Right atrium auricular region (tissue), 2 donors: Measurements from ENCODE around the gene SNRNP48. TPM values are rescaled to one million over a fixed set of nuclear protein-coding genes. Genes with fewer than 3 reads are reported as not detected.

Source experiments
- DNase-seq: peaks from one replicate; pipeline ENCODE4 v3.0.0-alpha.2; 2019; ENCODE audit warnings: low spot score
- H3K27ac ChIP-seq, 2 donors: fragments of 200-600 bp; sonication (generic); 1 replicate in 1 of 2; 2 replicates in 1 of 2; pipeline ENCODE4 v1.5.1; 2016 to 2019
- H3K27me3 ChIP-seq, 2 donors: fragments of 200-600 bp; sonication (generic); one replicate each; pipeline versions ENCODE4 v1.5.1 to v1.6.0; 2017 to 2019
- H3K36me3 ChIP-seq: fragments of 200-600 bp; sonication (generic); one replicate; pipeline ENCODE4 v1.5.1; 2016
- H3K4me1 ChIP-seq, 2 donors: fragments of 200-600 bp; sonication (generic); one replicate each; pipeline versions ENCODE4 v1.5.1 to v1.6.0; 2017 to 2019
- H3K4me3 ChIP-seq, 2 donors: fragments of 200-600 bp; sonication (generic); 1 replicate in 1 of 2; 2 replicates in 1 of 2; pipeline ENCODE4 v1.5.1; 2017 to 2019; ENCODE audit warnings: mild to moderate bottlenecking in 1 of 2, moderate library complexity in 1 of 2
- H3K9me3 ChIP-seq, 2 donors: fragments of 200-600 bp; sonication (generic); one replicate each; pipeline ENCODE4 v1.5.1; 2019
- total RNA-seq, 2 donors: library from RNA; depleted of rRNA; stranded (reverse); fragments of >200 nt; gene quantifications; one replicate each; pipeline ENCODE4 v1.1.0, GENCODE V29; 2016
- TF ChIP-seq, protein P1 (sequence below), 2 donors: fragments of 200-600 bp; sonication (generic); IDR thresholded peaks; one replicate each; pipeline ENCODE4 v1.5.1; 2019; ENCODE audit warnings: antibody characterized with exemption in 2 of 2

The SNRNP48 gene
- total RNA-seq, 2 donors from 2014 or later: 9.3 to 9.6 TPM

DNA sequence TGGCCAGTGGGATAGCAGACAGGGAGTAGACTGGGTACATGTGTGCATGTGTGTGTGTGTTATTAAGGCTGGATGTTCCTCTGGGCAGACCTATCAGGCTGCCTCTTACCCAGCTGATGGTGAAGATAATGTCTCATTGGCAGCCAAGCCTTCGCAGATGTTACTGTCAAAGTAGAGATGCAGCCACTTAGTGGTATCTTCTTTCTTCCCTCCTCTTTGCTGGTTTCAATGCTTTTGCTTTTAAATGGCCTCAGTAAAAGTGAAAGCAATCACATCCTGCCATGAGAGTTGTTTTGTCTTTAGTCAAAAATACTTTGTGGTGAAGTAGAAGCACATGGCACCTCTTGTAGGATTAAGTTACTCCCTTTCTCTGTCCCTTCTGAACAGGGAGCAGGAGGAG lies 57.5 kb downstream of the SNRNP48 start:
- no peak for DNase-seq
- Histone ChIP-seq H3K27me3 (no peaks in the 10 kb centered on the region), H3K9me3 (no peaks in the 10 kb centered on the region), H3K27ac (no peak overlapping the region), H3K4me1 (no peaks in the 10 kb centered on the region), H3K4me3 (no peak overlapping the region), H3K36me3 (no peaks in the 10 kb centered on the region)
- TF ChIP-seq, protein P1, sequence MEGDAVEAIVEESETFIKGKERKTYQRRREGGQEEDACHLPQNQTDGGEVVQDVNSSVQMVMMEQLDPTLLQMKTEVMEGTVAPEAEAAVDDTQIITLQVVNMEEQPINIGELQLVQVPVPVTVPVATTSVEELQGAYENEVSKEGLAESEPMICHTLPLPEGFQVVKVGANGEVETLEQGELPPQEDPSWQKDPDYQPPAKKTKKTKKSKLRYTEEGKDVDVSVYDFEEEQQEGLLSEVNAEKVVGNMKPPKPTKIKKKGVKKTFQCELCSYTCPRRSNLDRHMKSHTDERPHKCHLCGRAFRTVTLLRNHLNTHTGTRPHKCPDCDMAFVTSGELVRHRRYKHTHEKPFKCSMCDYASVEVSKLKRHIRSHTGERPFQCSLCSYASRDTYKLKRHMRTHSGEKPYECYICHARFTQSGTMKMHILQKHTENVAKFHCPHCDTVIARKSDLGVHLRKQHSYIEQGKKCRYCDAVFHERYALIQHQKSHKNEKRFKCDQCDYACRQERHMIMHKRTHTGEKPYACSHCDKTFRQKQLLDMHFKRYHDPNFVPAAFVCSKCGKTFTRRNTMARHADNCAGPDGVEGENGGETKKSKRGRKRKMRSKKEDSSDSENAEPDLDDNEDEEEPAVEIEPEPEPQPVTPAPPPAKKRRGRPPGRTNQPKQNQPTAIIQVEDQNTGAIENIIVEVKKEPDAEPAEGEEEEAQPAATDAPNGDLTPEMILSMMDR (IDR thresholded peaks at IDR 0.05): no peak

DNA sequence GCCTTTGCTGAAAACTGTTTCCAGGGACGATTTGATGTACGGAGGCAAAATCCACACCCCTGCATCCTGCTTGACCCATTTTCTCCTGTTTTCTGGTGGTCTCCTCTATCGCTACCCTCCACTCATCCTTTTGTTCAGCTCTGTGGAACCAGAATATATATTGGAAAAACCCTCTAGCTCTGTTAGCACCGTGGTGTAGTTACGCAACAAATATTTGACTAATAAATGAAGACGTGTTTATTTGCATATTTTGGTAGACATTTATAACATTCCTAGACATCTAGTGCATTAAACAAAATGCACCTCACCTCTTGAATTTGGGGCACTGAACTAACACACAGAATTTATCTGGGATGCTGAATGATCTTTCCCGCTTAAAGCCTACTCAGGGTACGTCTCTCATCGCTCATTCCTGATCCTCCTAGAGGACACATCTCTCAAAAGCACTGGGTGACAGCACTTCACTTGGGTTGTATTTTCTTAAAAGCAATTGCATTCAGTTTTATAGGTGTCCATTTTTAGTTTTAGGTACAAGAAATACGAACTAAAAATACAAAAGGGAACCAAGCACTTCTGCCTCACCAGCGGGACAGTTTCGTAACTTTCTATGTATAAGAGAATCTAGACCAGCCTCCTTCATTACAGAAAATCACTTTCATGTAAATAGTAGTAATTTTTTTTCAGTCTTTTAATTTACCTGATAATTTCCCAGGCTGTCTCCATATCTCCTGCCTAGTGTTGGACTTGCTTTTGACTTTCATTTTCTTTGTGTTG lies 59.2 kb downstream of the SNRNP48 start:
- Histone ChIP-seq H3K4me3 (no peak overlapping the region), H3K27me3 (no peaks in the 10 kb centered on the region), H3K9me3 (no peaks in the 10 kb centered on the region), H3K36me3 (no peaks in the 10 kb centered on the region), H3K27ac (no peak overlapping the region), H3K4me1 (no peaks in the 10 kb centered on the region)
- TF ChIP-seq, protein P1 (IDR thresholded peaks at IDR 0.05): no peak
- no peak for DNase-seq

DNA sequence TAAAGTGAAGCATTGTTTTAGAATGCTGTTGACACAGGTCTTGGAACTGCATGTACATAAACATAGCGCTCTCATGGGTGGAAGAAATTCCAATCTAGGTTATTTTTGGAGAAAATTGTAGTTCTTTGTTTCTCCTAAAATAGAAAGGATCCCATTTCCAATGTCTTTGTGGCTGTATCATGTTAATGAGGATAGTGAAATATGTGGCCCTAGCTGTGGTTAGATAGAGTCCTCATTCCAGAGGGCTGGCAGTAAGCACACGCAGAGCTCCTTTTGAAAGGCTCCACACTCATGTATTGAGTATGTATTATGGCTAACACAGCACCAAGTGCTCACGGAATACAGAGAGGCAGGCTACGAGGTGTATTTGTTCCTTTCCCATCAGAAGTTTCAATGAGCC lies 60.9 kb downstream of the SNRNP48 start:
- Histone ChIP-seq H3K9me3 (no peaks in the 10 kb centered on the region), H3K4me1 (no peaks in the 10 kb centered on the region), H3K36me3 (no peaks in the 10 kb centered on the region), H3K4me3 (no peak overlapping the region), H3K27ac (no peak overlapping the region), H3K27me3 (no peaks in the 10 kb centered on the region)
- TF ChIP-seq, protein P1 (IDR thresholded peaks at IDR 0.05): no peak
- DNase-seq: no peak

DNA sequence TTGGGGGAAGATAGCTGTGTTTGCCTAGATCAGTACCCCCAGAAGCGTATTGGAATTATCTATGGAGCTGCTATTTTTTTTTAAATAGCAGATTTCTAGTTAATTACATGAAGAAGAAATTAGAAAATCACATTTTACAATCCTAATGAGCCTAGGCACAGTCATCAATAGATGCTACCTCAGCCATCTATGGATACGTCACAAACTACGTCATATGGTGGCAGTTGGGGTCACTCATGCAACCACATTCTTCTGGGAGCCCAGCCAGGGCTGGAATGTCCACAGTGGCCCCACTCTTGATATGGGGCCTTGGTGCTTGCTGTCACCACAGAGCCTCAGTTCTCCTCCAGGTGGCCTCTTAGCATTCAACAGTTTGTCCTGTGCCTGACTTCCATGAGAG lies 63.0 kb downstream of the SNRNP48 start:
- TF ChIP-seq, protein P1 (IDR thresholded peaks at IDR 0.05): no peak
- H3K36me3 ChIP-seq: no peaks in the 10 kb centered on the region
- no peak for DNase-seq
- H3K27ac ChIP-seq: no peak overlapping the region
- no peaks in the 10 kb centered on the region for H3K9me3 ChIP-seq
- no peak overlapping the region for H3K4me3 ChIP-seq
- no peaks in the 10 kb centered on the region for H3K4me1 ChIP-seq
- no peaks in the 10 kb centered on the region for H3K27me3 ChIP-seq

DNA sequence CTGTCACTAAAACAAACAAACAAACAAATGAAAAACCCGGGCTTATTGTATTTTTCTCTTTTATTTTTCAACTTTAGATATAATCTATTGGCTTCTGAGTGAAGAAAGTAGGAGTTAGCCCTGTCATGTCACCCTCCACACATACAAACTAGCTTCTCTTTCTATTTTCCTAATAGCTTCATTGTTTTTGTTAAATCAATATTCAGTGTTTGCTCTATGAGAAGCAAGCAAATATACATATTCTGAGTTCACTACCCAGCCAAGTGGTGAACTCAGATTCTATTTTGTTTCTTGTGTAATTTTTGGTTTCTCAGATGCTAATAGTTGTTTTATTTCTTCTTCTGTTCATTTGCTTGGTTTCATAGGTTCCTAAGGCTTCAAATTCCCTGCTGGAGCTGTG lies 66.4 kb downstream of the SNRNP48 start:
- H3K27me3 ChIP-seq: no peaks in the 10 kb centered on the region
- TF ChIP-seq, protein P1 (IDR thresholded peaks at IDR 0.05): no peak
- H3K9me3 ChIP-seq: no peaks in the 10 kb centered on the region
- no peak overlapping the region for H3K4me3 ChIP-seq
- H3K4me1 ChIP-seq: no peaks in the 10 kb centered on the region
- DNase-seq: no peak
- no peak overlapping the region for H3K27ac ChIP-seq
- H3K36me3 ChIP-seq: no peaks in the 10 kb centered on the region

DNA sequence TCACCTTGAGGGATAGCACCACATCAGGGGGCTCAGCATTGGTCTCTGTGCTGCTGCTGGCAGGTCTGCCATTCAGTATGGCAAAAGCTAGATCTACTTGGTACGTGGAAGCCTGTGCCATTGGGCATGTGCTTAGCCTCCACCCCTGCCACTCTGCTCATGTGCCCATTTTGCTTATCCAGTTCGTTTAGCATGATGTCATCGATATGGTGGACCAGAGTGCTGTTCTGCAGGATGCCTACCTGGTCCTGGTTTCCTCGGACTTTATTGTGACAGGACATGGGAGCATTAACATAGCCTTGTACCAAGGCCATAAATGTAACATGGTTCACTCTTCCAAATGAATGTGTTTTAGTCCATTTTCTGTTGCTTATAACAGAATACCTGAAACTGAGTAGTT lies 68.5 kb downstream of the SNRNP48 start:
- H3K27ac ChIP-seq: no peak overlapping the region
- H3K4me1 ChIP-seq: no peaks in the 10 kb centered on the region
- no peak overlapping the region for H3K4me3 ChIP-seq
- DNase-seq: no peak
- H3K36me3 ChIP-seq: no peaks in the 10 kb centered on the region
- TF ChIP-seq, protein P1 (IDR thresholded peaks at IDR 0.05): no peak
- H3K27me3 ChIP-seq: peaks cover 0 to 4% of the 10 kb centered on the region in 2 donors
- no peaks in the 10 kb centered on the region for H3K9me3 ChIP-seq
